Glomerular endothelial cell (primary cell): Measurements from ENCODE around the gene CCDC185. TPM values are rescaled to one million over a fixed set of nuclear protein-coding genes. Genes with fewer than 3 reads are reported as not detected.

Experiments
- DNase-seq: peaks from one replicate; pipeline ENCODE4 v3.0.0-alpha.2; 2011; ENCODE audit warnings: low read depth, low spot score; ENCODE audit errors: extremely low read depth
- total RNA-seq: library from RNA; depleted of rRNA; stranded (reverse); fragments of >200 nt; gene quantifications from 2 replicates; pipeline ENCODE4 v1.2.3, GENCODE V29; 2015

CCDC185 gene
- total RNA-seq, result not detected in 2 replicates

- no peak for DNase-seq
Measured at GRCh38 chr1:223393275-223394214, at the start of gene CCDC185. TSS of gene CCDC185 (plus strand) at chr1:223393415. CDS start at chr1:223393476, 61 bp downstream.

GRCh38 chr1:223343692-223344091 lies 49.5 kb upstream of the CCDC185 start:
- no peak for DNase-seq

- no peak for DNase-seq
Measured at GRCh38 chr1:223344491-223344890, 48.7 kb upstream of the CCDC185 start.

- DNase-seq, result no peak
Measured at GRCh38 chr1:223345720-223346119, 47.5 kb upstream of the CCDC185 start.

GRCh38 chr1:223346311-223346710 lies 46.9 kb upstream of the CCDC185 start:
- no peak for DNase-seq

GRCh38 chr1:223347583-223347982 lies 45.6 kb upstream of the CCDC185 start:
- DNase-seq, result no peak

- no peak for DNase-seq
Measured at GRCh38 chr1:223348439-223348838, 44.8 kb upstream of the CCDC185 start.

- no peak for DNase-seq
Measured at GRCh38 chr1:223349241-223349640, 44.0 kb upstream of the CCDC185 start.

- DNase-seq, result no peak
Measured at GRCh38 chr1:223350361-223350908, 42.8 kb upstream of the CCDC185 start.

- no peak for DNase-seq
Measured at GRCh38 chr1:223352944-223353343, 40.3 kb upstream of the CCDC185 start.

GRCh38 chr1:223353939-223354338 lies 39.3 kb upstream of the CCDC185 start:
- DNase-seq, result no peak

- DNase-seq, result no peak
Measured at GRCh38 chr1:223355699-223356098, 37.5 kb upstream of the CCDC185 start.

- no peak for DNase-seq
Measured at GRCh38 chr1:223358826-223359225, 34.4 kb upstream of the CCDC185 start.

GRCh38 chr1:223363057-223363855 lies 30.0 kb upstream of the CCDC185 start:
- DNase-seq, result no peak

- no peak for DNase-seq
Measured at GRCh38 chr1:223363856-223364684, 29.1 kb upstream of the CCDC185 start, which contains the start of gene SUSD4. TSS of gene SUSD4 (minus strand) at chr1:223364176. CDS start at chr1:223363425, 751 bp downstream.

- no peak for DNase-seq
Measured at GRCh38 chr1:223364685-223365382, 28.4 kb upstream of the CCDC185 start.

GRCh38 chr1:223374064-223374610 lies 19.1 kb upstream of the CCDC185 start:
- no peak for DNase-seq

- no peak for DNase-seq
Measured at GRCh38 chr1:223378754-223379153, 14.5 kb upstream of the CCDC185 start.

- no peak for DNase-seq
Measured at GRCh38 chr1:223386013-223386412, 7.2 kb upstream of the CCDC185 start.
